DMS79 (cell line): ENCODE results near the gene COBL.

Experiments
- DNase-seq: peaks from one replicate; lab custom pipeline; 2025; lab: John Stamatoyannopoulos, UW

COBL gene

GRCh38 chr7:51316666-51317581, at the start of gene COBL:
COBL (minus strand) TSS chr7:51316809; CDS start chr7:51316633, 176 bp downstream.
- DNase-seq = no peak

- DNase-seq = no peak
Observed at GRCh38 chr7:51366172-51366728, 49.6 kb upstream of the COBL start.

- DNase-seq = no peak
Observed at GRCh38 chr7:51357821-51358220, 41.2 kb upstream of the COBL start.

- peak; percentile 10 for DNase-seq
Observed at GRCh38 chr7:51356849-51357516, 40.4 kb upstream of the COBL start.

- no peak for DNase-seq
Observed at GRCh38 chr7:51354897-51355296, 38.3 kb upstream of the COBL start.

- no peak for DNase-seq
Observed at GRCh38 chr7:51354434-51354833, 37.8 kb upstream of the COBL start.

- no peak for DNase-seq
Observed at GRCh38 chr7:51352174-51353100, 35.8 kb upstream of the COBL start.

- no peak for DNase-seq
Observed at GRCh38 chr7:51351661-51352060, 35.1 kb upstream of the COBL start.

GRCh38 chr7:51350546-51350896, 33.9 kb upstream of the COBL start:
- DNase-seq = no peak

- peak; percentile 59 for DNase-seq
Observed at GRCh38 chr7:51349820-51350545, 33.4 kb upstream of the COBL start.

GRCh38 chr7:51346126-51346525, 29.5 kb upstream of the COBL start:
- no peak for DNase-seq

GRCh38 chr7:51344406-51345138, 28.0 kb upstream of the COBL start:
- DNase-seq = peak; percentile 40

GRCh38 chr7:51340936-51341335, 24.3 kb upstream of the COBL start:
- no peak for DNase-seq

GRCh38 chr7:51340029-51340838, 23.6 kb upstream of the COBL start:
- no peak for DNase-seq

- DNase-seq = no peak
Observed at GRCh38 chr7:51335057-51335456, 18.4 kb upstream of the COBL start.

GRCh38 chr7:51329696-51330263, 13.2 kb upstream of the COBL start:
- no peak for DNase-seq

- no peak for DNase-seq
Observed at GRCh38 chr7:51328351-51328801, 11.8 kb upstream of the COBL start.

GRCh38 chr7:51327287-51327717, 10.7 kb upstream of the COBL start:
- no peak for DNase-seq

- DNase-seq = no peak
Observed at GRCh38 chr7:51326656-51327286, 10.2 kb upstream of the COBL start.
